ENCODE measurements around the gene DCAF11.
A peak's percentile ranks its signal among the peaks of the same experiment; 100 is the strongest.

The DCAF11 gene

GRCh38 chr14:24080142-24080530 lies 34.4 kb upstream of the DCAF11 start:
- DNase-seq (ENCODE audit: low read depth): no peak
- no peak overlapping the region for H3K4me3 ChIP-seq (ENCODE audit: low read depth, low read length)
- TF ChIP-seq CTCF (IDR thresholded peaks at IDR 0.05; ENCODE audit: insufficient read depth, low read depth, low read length, missing control alignments): no peak

GRCh38 chr14:24080888-24081738 lies 33.5 kb upstream of the DCAF11 start:
- no peak for TF ChIP-seq CTCF (IDR thresholded peaks at IDR 0.05; ENCODE audit: insufficient read depth, low read depth, low read length, missing control alignments)
- H3K4me3 ChIP-seq (ENCODE audit: low read depth, low read length): peak overlapping the region; percentile 68
- DNase-seq (ENCODE audit: low read depth): peak; percentile 82

GRCh38 chr14:24081739-24082211 lies 32.8 kb upstream of the DCAF11 start:
- no peak for DNase-seq (ENCODE audit: low read depth)
- peak overlapping the region; percentile 68 for H3K4me3 ChIP-seq (ENCODE audit: low read depth, low read length)
- no peak for TF ChIP-seq CTCF (IDR thresholded peaks at IDR 0.05; ENCODE audit: insufficient read depth, low read depth, low read length, missing control alignments)

- TF ChIP-seq CTCF (IDR thresholded peaks at IDR 0.05; ENCODE audit: insufficient read depth, low read depth, low read length, missing control alignments): no peak
- DNase-seq (ENCODE audit: low read depth): no peak
- H3K4me3 ChIP-seq (ENCODE audit: low read depth, low read length): no peak overlapping the region
Observed at GRCh38 chr14:24082411-24083080, 32.0 kb upstream of the DCAF11 start.

- DNase-seq (ENCODE audit: low read depth): no peak
Observed at GRCh38 chr14:24083462-24083861, 31.1 kb upstream of the DCAF11 start.

GRCh38 chr14:24084440-24084839 lies 30.1 kb upstream of the DCAF11 start:
- H3K4me3 ChIP-seq (ENCODE audit: low read depth, low read length): no peak overlapping the region
- no peak for DNase-seq (ENCODE audit: low read depth)
- TF ChIP-seq CTCF (IDR thresholded peaks at IDR 0.05; ENCODE audit: insufficient read depth, low read depth, low read length, missing control alignments): no peak

More at GRCh38 chr14:24083462-24083861, 31.1 kb upstream of the DCAF11 start:
- H3K4me3 ChIP-seq (ENCODE audit: low read depth, low read length): no peak overlapping the region
- TF ChIP-seq CTCF (IDR thresholded peaks at IDR 0.05; ENCODE audit: insufficient read depth, low read depth, low read length, missing control alignments): no peak
